Measurements from ENCODE around the gene NUP210. TPM values are rescaled to one million over a fixed set of nuclear protein-coding genes. Genes with fewer than 3 reads are reported as not detected.

The NUP210 gene
- polyA plus RNA-seq, 2 donors: 5.7 to 5.9 TPM

- Histone ChIP-seq H3K9me3 (ENCODE audit: control insufficient read depth in 2 of 2, insufficient read depth in 1 of 2, low read depth in 1 of 2, low read length in 1 of 2) (peaks cover 0 to 5% of the 10 kb centered on the region in 2 donors), H3K27me3 (ENCODE audit: control insufficient read depth in 1 of 2, insufficient read depth in 2 of 2, low read length in 2 of 2) (no peaks in the 10 kb centered on the region), H3K36me3 (ENCODE audit: control insufficient read depth in 2 of 2, insufficient read depth in 2 of 2, low read length in 1 of 2) (peaks cover 0 to 2% of the 10 kb centered on the region in 2 donors), H3K4me3 (ENCODE audit: low read depth in 1 of 2, low read length in 2 of 2) (peak overlapping the region in 1 of 2 donors; percentile 69), H3K27ac (ENCODE audit: low read depth in 2 of 2, low read length in 1 of 2) (peak overlapping the region; percentile 20 to 27), H3K4me1 (ENCODE audit: control insufficient read depth in 2 of 2, insufficient read depth in 2 of 2, low read length in 1 of 2) (peaks cover 4 to 7% of the 10 kb centered on the region in 2 donors)
- 57 to 65% methylated on average over 27 of the region's 27 CpGs for WGBS, 2 donors
Observed at GRCh38 chr3:13420831-13421765, 976 bp upstream of the NUP210 start.

GRCh38 chr3:13419505-13420044 lies 547 bp downstream of the NUP210 start:
- Histone ChIP-seq H3K9me3 (ENCODE audit: control insufficient read depth in 2 of 2, insufficient read depth in 1 of 2, low read depth in 1 of 2, low read length in 1 of 2) (no peaks in the 10 kb centered on the region), H3K4me1 (ENCODE audit: control insufficient read depth in 2 of 2, insufficient read depth in 2 of 2, low read length in 1 of 2) (peaks cover 4 to 10% of the 10 kb centered on the region in 2 donors), H3K36me3 (ENCODE audit: control insufficient read depth in 2 of 2, insufficient read depth in 2 of 2, low read length in 1 of 2) (peaks cover 0 to 2% of the 10 kb centered on the region in 2 donors), H3K27ac (ENCODE audit: low read depth in 2 of 2, low read length in 1 of 2) (peak overlapping the region; percentile 37 to 67), H3K27me3 (ENCODE audit: control insufficient read depth in 1 of 2, insufficient read depth in 2 of 2, low read length in 2 of 2) (no peaks in the 10 kb centered on the region), H3K4me3 (ENCODE audit: low read depth in 1 of 2, low read length in 2 of 2) (peak overlapping the region; percentile 64 to 69)
- 0 to 1% methylated on average over 48 to 64 of the region's 64 CpGs for WGBS, 2 donors

GRCh38 chr3:13417166-13417947 lies 2.8 kb downstream of the NUP210 start:
- Histone ChIP-seq H3K4me3 (ENCODE audit: low read depth in 1 of 2, low read length in 2 of 2) (no peak overlapping the region), H3K27ac (ENCODE audit: low read depth in 2 of 2, low read length in 1 of 2) (no peak overlapping the region), H3K9me3 (ENCODE audit: control insufficient read depth in 2 of 2, insufficient read depth in 1 of 2, low read depth in 1 of 2, low read length in 1 of 2) (no peaks in the 10 kb centered on the region), H3K4me1 (ENCODE audit: control insufficient read depth in 2 of 2, insufficient read depth in 2 of 2, low read length in 1 of 2) (peaks cover 9 to 10% of the 10 kb centered on the region in 2 donors), H3K27me3 (ENCODE audit: control insufficient read depth in 1 of 2, insufficient read depth in 2 of 2, low read length in 2 of 2) (no peaks in the 10 kb centered on the region), H3K36me3 (ENCODE audit: control insufficient read depth in 2 of 2, insufficient read depth in 2 of 2, low read length in 1 of 2) (peaks cover 0 to 2% of the 10 kb centered on the region in 2 donors)
- WGBS, 2 donors: 71 to 72% methylated on average over 6 of the region's 6 CpGs

DNA sequence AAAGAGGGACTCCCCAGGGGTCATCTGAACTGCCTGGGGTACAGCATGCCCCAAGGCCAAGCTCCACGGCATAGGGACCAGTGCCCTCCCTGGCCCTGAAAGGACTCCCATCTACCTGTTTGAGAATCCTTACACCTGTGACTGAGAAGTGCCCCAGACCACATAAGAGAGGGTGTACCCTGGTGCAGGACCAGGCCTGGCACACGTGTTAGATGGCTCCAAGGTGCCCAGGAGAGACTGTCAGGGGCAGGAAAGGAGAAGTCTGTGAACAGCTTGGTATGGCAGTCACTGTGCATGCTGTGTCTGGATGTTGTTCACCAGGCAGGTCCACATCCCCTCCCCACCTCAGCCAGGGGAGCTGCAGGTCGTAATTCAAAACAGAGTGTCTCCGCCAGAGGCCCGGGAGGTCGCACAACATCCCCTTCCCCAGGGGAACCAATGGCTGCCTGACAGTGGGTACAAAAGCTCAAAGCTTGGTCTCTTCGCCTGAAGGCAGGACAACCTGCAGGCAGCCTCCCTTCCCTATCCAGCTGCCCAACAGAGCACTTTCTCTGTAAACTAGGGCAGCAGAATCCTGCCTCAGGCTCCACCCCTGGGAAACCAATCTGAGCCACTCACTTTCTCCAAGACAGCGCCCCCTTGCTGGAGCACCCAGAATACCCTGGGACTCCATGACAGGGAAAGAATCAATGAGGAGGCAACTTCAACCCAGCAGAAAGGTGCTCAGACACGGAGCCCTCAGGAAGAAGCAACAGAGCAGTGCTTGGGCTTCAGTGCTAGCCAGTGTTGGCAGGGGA lies 3.9 kb downstream of the NUP210 start:
- 78 to 80% methylated on average over 9 of the region's 9 CpGs for WGBS, 2 donors
- H3K27ac ChIP-seq (ENCODE audit: low read depth in 2 of 2, low read length in 1 of 2): peak overlapping the region in 1 of 2 donors; percentile 6
- no peaks in the 10 kb centered on the region for H3K9me3 ChIP-seq (ENCODE audit: control insufficient read depth in 2 of 2, insufficient read depth in 1 of 2, low read depth in 1 of 2, low read length in 1 of 2)
- H3K4me1 ChIP-seq (ENCODE audit: control insufficient read depth in 2 of 2, insufficient read depth in 2 of 2, low read length in 1 of 2): peaks cover 9 to 10% of the 10 kb centered on the region in 2 donors
- H3K4me3 ChIP-seq (ENCODE audit: low read depth in 1 of 2, low read length in 2 of 2): no peak overlapping the region
- peaks cover 0 to 2% of the 10 kb centered on the region in 2 donors for H3K36me3 ChIP-seq (ENCODE audit: control insufficient read depth in 2 of 2, insufficient read depth in 2 of 2, low read length in 1 of 2)
- H3K27me3 ChIP-seq (ENCODE audit: control insufficient read depth in 1 of 2, insufficient read depth in 2 of 2, low read length in 2 of 2): no peaks in the 10 kb centered on the region

DNA sequence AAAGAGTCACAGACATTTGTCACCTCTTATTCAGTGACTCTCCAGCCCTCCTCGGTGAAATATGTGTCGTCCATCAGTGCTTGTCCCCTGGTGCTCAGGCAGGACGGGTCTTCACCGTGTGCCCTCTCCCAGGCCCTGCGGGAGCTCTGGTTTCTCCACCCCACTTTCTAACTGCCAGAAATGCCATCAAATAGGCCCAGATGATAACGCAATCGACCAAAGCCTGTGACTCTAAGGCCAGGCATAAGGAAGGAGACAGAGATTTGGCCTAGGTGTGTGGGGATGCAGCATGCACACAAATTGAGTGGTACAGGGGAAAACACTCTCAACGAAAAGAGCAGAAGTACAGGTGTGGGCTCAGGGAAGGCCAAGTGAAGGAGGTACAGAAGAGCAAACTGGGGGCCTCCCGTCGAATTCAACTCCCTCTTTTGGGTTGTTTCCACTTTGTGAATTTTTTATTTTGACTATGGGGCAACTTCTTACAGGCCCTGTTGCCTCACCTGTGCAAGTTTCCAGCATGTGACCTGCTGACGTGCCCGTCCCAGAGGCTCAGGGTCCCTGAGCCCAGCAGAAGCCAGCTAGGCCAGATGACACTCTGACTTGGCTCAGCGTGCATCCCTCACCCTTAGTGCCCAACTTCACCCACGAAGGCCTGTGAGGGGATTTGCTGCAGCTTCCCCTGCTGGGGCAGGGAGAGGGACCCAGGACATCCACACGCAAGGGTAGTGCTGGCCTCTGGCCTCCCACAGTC lies 4.7 kb downstream of the NUP210 start:
- H3K4me1 ChIP-seq (ENCODE audit: control insufficient read depth in 2 of 2, insufficient read depth in 2 of 2, low read length in 1 of 2): peaks cover 6 to 10% of the 10 kb centered on the region in 2 donors
- H3K4me3 ChIP-seq (ENCODE audit: low read depth in 1 of 2, low read length in 2 of 2): no peak overlapping the region
- 78 to 83% methylated on average over 15 of the region's 15 CpGs for WGBS, 2 donors
- H3K9me3 ChIP-seq (ENCODE audit: control insufficient read depth in 2 of 2, insufficient read depth in 1 of 2, low read depth in 1 of 2, low read length in 1 of 2): no peaks in the 10 kb centered on the region
- no peaks in the 10 kb centered on the region for H3K27me3 ChIP-seq (ENCODE audit: control insufficient read depth in 1 of 2, insufficient read depth in 2 of 2, low read length in 2 of 2)
- H3K27ac ChIP-seq (ENCODE audit: low read depth in 2 of 2, low read length in 1 of 2): no peak overlapping the region
- H3K36me3 ChIP-seq (ENCODE audit: control insufficient read depth in 2 of 2, insufficient read depth in 2 of 2, low read length in 1 of 2): peaks cover 0 to 2% of the 10 kb centered on the region in 2 donors

DNA sequence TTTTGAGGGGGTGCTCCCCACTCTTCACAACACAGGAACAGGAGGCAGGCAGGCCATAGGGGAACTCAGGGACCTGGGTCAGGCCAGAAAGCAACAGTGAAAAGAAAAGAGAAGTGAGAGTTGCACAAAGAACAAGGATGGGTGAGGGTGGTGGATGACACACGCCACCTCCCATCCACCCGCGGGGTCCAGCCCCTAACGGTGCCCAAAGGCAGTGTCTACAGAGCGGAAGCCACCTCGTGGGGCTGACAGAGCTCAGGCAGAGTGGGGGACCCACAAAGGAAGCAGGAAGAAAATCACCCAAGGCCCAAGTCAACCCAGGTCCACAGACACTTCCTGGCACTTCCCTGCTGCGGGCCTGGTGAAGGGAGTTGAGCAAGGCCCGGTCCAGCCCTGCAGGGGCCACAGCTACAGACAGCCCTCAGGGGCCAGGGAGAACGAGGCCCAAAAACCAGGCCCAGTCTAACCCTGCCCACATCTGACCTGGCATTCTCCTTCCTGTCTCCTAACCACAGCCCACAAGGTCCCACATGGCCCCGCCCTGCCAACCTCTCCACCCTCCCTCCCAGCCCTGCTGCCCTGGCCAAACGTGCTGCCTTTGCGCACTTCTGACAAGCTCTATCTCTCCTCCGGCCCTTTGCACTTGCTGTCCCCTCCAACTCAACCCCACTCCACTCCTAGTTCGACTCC lies 5.9 kb downstream of the NUP210 start:
- 68 to 70% methylated on average over 14 of the region's 14 CpGs for WGBS, 2 donors

GRCh38 chr3:13411186-13411860 lies 8.8 kb downstream of the NUP210 start:
- 84 to 89% methylated on average over 6 of the region's 6 CpGs for WGBS, 2 donors
- Histone ChIP-seq H3K9me3 (ENCODE audit: control insufficient read depth in 2 of 2, insufficient read depth in 1 of 2, low read depth in 1 of 2, low read length in 1 of 2) (peaks cover 6 to 7% of the 10 kb centered on the region in 2 donors), H3K27me3 (ENCODE audit: control insufficient read depth in 1 of 2, insufficient read depth in 2 of 2, low read length in 2 of 2) (no peaks in the 10 kb centered on the region), H3K4me1 (ENCODE audit: control insufficient read depth in 2 of 2, insufficient read depth in 2 of 2, low read length in 1 of 2) (peaks cover 3 to 6% of the 10 kb centered on the region in 2 donors), H3K4me3 (ENCODE audit: low read depth in 1 of 2, low read length in 2 of 2) (no peak overlapping the region), H3K36me3 (ENCODE audit: control insufficient read depth in 2 of 2, insufficient read depth in 2 of 2, low read length in 1 of 2) (no peaks in the 10 kb centered on the region), H3K27ac (ENCODE audit: low read depth in 2 of 2, low read length in 1 of 2) (no peak overlapping the region)

More for the DNA sequence above, 5.9 kb downstream of the NUP210 start:
- Histone ChIP-seq H3K36me3 (ENCODE audit: control insufficient read depth in 2 of 2, insufficient read depth in 2 of 2, low read length in 1 of 2) (peaks cover 0 to 2% of the 10 kb centered on the region in 2 donors), H3K4me3 (ENCODE audit: low read depth in 1 of 2, low read length in 2 of 2) (no peak overlapping the region), H3K27ac (ENCODE audit: low read depth in 2 of 2, low read length in 1 of 2) (peak overlapping the region in 1 of 2 donors; percentile 34), H3K27me3 (ENCODE audit: control insufficient read depth in 1 of 2, insufficient read depth in 2 of 2, low read length in 2 of 2) (no peaks in the 10 kb centered on the region), H3K9me3 (ENCODE audit: control insufficient read depth in 2 of 2, insufficient read depth in 1 of 2, low read depth in 1 of 2, low read length in 1 of 2) (no peaks in the 10 kb centered on the region), H3K4me1 (ENCODE audit: control insufficient read depth in 2 of 2, insufficient read depth in 2 of 2, low read length in 1 of 2) (peaks cover 6 to 7% of the 10 kb centered on the region in 2 donors)

GRCh38 chr3:13408890-13409289 lies 11.2 kb downstream of the NUP210 start:
- WGBS, 2 donors: 92 to 100% methylated on average over 2 of the region's 2 CpGs
- H3K36me3 ChIP-seq (ENCODE audit: control insufficient read depth in 2 of 2, insufficient read depth in 2 of 2, low read length in 1 of 2): no peaks in the 10 kb centered on the region
- no peaks in the 10 kb centered on the region for H3K27me3 ChIP-seq (ENCODE audit: control insufficient read depth in 1 of 2, insufficient read depth in 2 of 2, low read length in 2 of 2)
- no peak overlapping the region for H3K4me3 ChIP-seq (ENCODE audit: low read depth in 1 of 2, low read length in 2 of 2)
- peaks cover 6 to 7% of the 10 kb centered on the region in 2 donors for H3K9me3 ChIP-seq (ENCODE audit: control insufficient read depth in 2 of 2, insufficient read depth in 1 of 2, low read depth in 1 of 2, low read length in 1 of 2)
- no peak overlapping the region for H3K27ac ChIP-seq (ENCODE audit: low read depth in 2 of 2, low read length in 1 of 2)
- H3K4me1 ChIP-seq (ENCODE audit: control insufficient read depth in 2 of 2, insufficient read depth in 2 of 2, low read length in 1 of 2): no peaks in the 10 kb centered on the region
